Measurements from ENCODE around the gene AGAP2.

Gene AGAP2

GRCh38 chr12:57767305-57767698 lies 28.8 kb upstream of the AGAP2 start:
- DNase-seq (ENCODE audit: low read depth), result no peak

- DNase-seq (ENCODE audit: low read depth), result peak; percentile 37
Observed at GRCh38 chr12:57766464-57767304, 28.1 kb upstream of the AGAP2 start, which contains the start of gene CYP27B1. TSS of gene CYP27B1 (minus strand) at chr12:57767078. CDS start at chr12:57767041, 37 bp downstream.

DNA sequence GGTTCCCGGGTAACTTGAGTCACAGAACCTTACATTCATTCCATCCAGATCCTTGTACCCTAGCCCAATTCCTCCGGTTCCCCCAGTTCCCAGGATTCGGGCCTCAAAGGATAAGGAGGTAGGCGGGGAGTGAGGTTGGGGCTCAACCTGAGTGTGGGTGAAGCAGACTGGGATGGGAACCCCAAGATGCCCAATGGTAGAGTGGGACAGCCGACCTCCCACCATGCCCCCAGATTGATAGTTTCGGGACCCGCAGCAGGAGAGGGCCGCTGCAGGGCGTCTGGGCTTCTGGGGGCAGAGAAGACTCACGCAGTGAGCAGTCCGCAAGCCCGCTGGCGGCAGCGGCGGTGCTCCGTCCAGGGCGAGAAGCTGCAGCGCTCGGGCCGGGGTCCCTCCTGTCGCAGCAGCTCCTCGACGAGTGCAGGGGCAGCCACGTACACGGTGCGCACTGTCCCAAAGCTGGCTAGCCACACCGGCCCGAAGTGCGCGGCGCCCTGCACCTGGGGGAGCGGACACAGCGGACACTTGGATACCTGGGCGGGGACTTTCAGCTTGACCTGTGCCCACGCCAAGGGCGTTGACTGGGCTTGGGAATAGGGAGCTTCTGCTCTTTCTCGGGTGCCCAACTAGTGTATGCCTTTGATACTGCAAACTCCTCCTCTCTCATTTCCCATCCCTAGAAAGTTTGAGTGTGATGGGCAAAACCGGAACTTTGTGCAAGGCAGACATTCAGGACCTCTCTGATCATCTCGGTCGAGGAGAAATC lies 27.3 kb upstream of the AGAP2 start:
- no peak for DNase-seq (ENCODE audit: low read depth)

- no peak for DNase-seq (ENCODE audit: low read depth)
Observed at GRCh38 chr12:57765003-57765697, 26.6 kb upstream of the AGAP2 start.

- DNase-seq (ENCODE audit: low read depth), result no peak
Observed at GRCh38 chr12:57764662-57765002, 26.1 kb upstream of the AGAP2 start.

DNA sequence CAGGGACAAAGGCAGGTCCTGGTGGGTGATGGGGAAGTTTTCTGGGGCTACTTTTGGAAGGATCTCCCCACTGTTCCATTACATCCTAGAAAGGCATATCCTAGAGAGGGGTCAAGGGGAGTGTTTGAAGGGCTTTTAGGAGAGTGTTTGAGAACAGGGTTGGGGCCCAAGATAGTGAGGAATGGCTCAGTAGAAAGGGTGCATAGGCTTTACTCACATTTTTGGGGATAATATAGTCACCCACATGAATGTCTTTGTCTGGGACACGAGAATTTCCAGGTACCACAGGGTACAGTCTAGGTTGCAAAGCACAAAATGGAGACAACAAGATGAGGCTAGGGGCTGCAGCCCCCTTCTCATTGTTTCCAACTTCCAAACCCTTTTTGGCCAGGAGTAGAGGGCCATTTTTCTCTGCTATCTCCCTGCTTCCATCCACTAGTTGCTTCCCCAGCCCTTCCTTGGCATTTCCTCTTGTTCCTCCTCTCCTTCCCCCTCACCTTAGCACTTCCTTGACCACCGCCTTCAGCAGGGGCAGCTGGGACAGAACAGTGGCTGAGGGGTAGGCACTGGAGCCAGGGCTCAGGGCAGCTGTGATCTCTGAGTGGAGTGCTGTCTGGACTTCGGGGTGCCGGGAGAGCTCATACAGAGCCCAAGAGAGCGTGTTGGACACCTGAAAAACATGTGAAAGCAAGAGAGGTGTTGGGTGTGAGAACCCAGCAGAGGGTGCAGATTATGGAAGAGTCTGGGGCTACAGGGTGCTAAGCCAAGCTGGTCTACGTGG lies 25.5 kb upstream of the AGAP2 start:
- DNase-seq (ENCODE audit: low read depth), result no peak

DNA sequence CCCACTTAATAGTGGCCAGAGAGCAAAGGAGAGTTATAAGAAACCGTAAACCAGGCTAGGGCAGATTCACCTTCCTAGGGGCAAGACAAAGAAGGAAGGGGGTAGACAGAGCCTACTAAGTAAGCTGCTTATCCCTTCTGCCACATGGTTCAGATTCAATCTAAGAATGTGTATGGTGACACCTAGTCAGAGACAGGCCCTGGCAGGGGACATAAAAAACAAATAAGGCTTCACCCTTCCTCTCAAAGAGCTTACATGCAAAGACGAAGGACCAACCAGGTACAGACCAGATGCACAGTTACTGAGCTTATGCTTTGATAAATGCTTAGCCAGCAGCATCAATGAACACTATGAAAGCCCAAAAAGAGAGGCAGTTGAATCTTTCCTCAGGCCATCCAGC lies 23.9 kb upstream of the AGAP2 start:
- no peak for DNase-seq (ENCODE audit: low read depth)

GRCh38 chr12:57761391-57761998 lies 23.0 kb upstream of the AGAP2 start:
- no peak for DNase-seq (ENCODE audit: low read depth)

DNA sequence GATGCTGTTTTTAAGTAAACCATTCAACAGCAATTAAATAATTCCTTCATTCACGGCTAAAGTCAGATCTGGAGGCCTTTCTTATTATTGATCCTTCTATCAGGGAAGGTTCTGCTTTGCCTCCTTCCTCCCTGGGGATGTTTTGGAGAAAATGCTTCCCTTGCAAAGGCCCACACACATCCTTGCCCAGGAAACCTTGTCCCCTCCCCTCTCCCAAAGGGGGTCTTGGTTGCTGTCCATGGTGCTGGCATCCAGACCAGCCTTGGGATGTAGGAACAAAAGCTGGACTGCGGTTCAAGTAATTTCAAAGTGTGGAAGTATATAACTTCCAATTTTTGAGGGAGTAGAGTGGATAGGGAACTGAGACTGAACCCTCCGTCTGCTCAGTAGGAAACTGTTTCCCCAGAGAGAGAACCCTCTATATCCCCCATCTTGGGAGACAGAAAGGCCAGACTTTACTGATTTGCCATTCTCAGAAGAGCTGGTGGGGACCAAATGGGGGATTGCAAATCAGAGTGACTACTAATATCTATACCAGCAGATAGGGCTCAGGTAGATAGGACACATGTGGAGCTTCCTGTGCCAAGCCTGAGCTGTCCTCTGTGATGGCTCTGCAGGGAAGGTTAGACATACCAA lies 21.9 kb upstream of the AGAP2 start:
- no peak for DNase-seq (ENCODE audit: low read depth)

DNA sequence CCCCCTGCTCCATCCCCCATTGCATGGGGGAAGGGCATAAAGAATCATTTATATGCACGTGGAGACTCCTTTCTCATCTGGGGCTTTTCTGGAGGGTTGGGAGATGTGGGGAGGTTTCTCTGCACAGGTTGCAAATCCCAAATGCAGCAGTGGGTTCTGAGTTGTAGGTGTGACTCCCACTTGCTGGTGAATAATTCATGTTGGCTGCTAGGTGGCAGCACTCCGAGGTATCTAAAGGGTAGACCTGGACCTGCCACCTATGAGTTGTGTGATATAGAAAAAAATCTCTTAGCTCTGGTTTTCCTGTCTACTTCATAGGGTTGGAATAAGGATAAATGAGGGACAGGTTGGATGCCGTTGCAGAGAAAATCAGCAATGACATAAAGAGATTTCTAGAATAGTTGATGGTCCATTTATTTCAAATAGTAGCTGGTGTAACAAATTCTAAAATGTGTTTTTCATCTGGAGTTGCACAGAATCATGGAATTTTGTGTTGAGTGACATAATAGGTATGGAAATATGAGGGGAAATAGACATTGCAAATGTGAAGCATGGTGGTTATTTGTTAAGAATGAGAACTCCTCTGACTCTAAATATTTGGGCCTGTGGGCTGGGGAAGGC lies 20.9 kb upstream of the AGAP2 start:
- DNase-seq (ENCODE audit: low read depth), result no peak

GRCh38 chr12:57758552-57759359 lies 20.2 kb upstream of the AGAP2 start:
- DNase-seq (ENCODE audit: low read depth), result no peak

- no peak for DNase-seq (ENCODE audit: low read depth)
Observed at GRCh38 chr12:57757771-57758170, 19.2 kb upstream of the AGAP2 start.

DNA sequence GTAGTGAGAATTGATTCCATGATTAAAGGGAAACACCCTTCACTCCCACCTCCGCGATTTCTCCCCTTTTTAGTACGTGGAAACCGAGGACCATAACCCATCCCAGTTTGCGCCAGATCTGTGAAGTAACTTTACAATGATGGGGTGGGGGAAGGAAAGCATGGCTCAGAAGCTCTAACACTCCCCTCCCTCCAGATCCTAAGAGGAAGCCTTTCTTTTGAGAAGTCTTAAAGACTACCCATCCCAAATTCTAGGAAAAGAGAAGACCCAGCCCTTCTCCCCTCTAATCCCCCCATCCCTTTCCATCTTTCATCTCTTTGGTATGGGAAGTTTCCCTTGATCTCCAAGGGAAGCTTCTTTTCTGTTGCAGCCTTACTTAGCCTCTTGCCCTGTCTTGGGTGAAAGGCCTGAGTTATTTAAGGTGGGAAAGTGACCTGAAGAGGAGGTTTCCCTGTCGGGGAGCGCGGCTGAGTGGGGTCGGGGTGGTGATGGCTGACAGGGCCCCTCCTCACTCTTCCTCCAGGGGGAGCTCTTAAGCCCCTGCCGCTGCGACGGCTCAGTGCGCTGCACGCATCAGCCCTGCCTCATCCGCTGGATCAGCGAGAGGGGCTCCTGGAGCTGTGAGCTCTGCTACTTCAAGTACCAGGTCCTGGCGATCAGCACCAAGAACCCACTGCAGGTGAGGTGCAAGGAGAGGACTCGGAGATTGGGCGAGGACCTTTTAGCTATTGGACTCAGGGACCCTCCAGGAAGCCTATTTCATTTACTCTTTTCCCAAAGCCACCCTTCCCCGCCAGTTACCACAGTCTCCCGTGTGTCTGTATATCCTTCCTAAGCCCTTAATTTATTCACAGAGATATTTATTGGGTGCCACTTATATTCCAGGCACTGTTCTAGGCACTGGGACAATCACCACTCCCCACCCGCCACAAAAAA lies 18.1 kb upstream of the AGAP2 start:
- no peak for DNase-seq (ENCODE audit: low read depth)

DNA sequence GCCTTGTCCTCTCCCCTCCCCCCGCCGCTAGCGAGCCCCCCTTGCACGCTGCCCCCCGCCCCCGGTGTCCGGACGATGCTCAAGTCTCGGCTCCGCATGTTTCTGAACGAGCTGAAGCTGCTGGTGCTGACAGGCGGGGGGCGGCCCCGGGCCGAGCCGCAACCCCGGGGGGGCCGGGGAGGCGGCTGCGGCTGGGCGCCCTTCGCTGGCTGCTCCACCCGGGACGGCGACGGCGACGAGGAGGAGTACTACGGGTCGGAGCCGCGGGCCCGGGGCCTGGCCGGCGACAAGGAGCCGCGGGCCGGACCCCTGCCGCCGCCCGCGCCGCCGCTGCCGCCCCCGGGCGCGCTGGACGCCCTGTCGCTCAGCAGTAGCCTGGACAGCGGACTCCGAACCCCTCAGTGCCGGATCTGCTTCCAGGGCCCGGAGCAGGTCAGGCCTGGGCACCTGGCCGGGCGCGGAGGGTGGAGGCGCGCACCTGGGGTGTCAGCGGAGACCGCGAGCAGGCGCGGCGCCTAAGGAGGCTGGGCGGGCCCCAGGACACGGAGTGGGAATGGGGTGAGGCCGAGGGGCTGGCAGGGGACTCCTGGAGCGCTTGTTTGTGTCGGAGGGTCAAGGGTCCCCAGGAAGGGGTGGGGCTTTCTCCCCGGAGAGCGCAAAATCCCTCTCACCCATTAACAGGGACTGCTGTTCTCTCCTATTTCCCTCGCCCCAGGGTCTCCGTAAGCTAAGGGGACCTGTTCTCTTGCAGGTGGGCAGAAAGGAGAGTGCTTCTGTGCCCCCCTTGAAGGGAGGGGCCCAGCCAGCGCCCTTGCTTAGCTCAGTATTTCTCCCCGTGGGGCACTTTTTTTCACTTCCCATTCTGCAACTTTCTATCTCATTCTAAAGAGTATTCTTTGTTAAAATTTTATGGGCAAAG lies 17.2 kb upstream of the AGAP2 start:
- no peak for DNase-seq (ENCODE audit: low read depth)

GRCh38 chr12:57755194-57755453 lies 16.6 kb upstream of the AGAP2 start:
- DNase-seq (ENCODE audit: low read depth), result no peak

GRCh38 chr12:57754411-57755193 lies 16.1 kb upstream of the AGAP2 start, which contains the start of gene MARCHF9:
TSS of gene MARCHF9 (plus strand) at chr12:57755103. CDS start at chr12:57755529, 426 bp downstream.
- no peak for DNase-seq (ENCODE audit: low read depth)

Measured in fibroblast of gingiva (primary cell).